HepG2 (cell line): Measurements from ENCODE around the gene TAF1B. TPM values are rescaled to one million over a fixed set of nuclear protein-coding genes. Genes with fewer than 3 reads are reported as not detected.

Experiments
- ATAC-seq: fragments of 200-7000 bp; cut with Tn5 transposase; 3 replicates; pipeline ENCODE4 v1.9.1; 2020; ENCODE audit warnings: mild to moderate bottlenecking, moderate library complexity
- BruUV-seq: library from RNA; stranded (reverse); fragments of 400-500 nt; replicated peaks from 2 replicates; lab custom pipeline; 2021; lab: Mats Ljungman, UMichigan
- CTCF ChIA-PET: fragments of 300-600 bp; formaldehyde crosslinking; extraction: SDS; loops from one replicate; lab custom pipeline; 2021; ENCODE audit warnings: low total read pairs, inconsistent platforms, low intra/inter-chr PET ratio; lab: Yijun Ruan, JAX
- POLR2A ChIA-PET: fragments of 350-600 bp; sonication (Branson Sonifier 250); formaldehyde crosslinking; loops from one replicate; lab custom pipeline; 2020; ENCODE audit warnings: antibody characterized with exemption, inconsistent platforms; lab: Yijun Ruan, JAX
- DNase-seq: peaks from one replicate; pipeline ENCODE4 v3.0.0-alpha.2; 2015; ENCODE audit warnings: low spot score
- FAIRE-seq: peaks from 3 replicates; lab custom pipeline; 2011; peaks lifted over from hg19 to GRCh38; lab: Jason Lieb, UNC
- H2AFZ ChIP-seq: one replicate; pipeline ENCODE4 v1.6.1; 2011; ENCODE audit warnings: low read length, inconsistent platforms
- H3K27ac ChIP-seq: fragments of 300-600 bp; 3 replicates; pipeline ENCODE4 v1.8.0; 2011; ENCODE audit warnings: mixed run types, mild to moderate bottlenecking, mixed read lengths, low read length, inconsistent platforms; ENCODE audit not compliant: insufficient read depth; ENCODE audit errors: extremely low read length
- H3K27me3 ChIP-seq, 2 experiments: fragments of 200-600 bp in 1 of 2; 2 replicates in 1 of 2; 3 replicates in 1 of 2; pipeline versions ENCODE4 v1.6.0 to v1.8.0; 2011; ENCODE audit warnings: low read length in 2 of 2, mild to moderate bottlenecking in 2 of 2, moderate library complexity in 2 of 2, inconsistent platforms in 1 of 2; ENCODE audit not compliant: insufficient read depth in 2 of 2, control insufficient read depth in 1 of 2
- H3K36me3 ChIP-seq, 2 experiments: fragments of 200-600 bp in 1 of 2; replicated peaks in 1 of 2; 2 replicates in 1 of 2; 3 replicates in 1 of 2; pipeline versions ENCODE4 v1.5.1 to v1.8.0; 2011; ENCODE audit warnings: low read length in 2 of 2, inconsistent platforms in 1 of 2; ENCODE audit not compliant: insufficient read depth in 2 of 2, control insufficient read depth in 1 of 2
- H3K4me1 ChIP-seq: 2 replicates; pipeline ENCODE4 v1.5.1; 2012; ENCODE audit warnings: low read length, inconsistent platforms; ENCODE audit not compliant: insufficient read depth
- H3K4me2 ChIP-seq: 2 replicates; pipeline ENCODE4 v1.6.0; 2011; ENCODE audit warnings: low read depth, low read length, inconsistent platforms
- H3K4me3 ChIP-seq, 3 experiments: fragments of 200-600 bp in 1 of 3; sonication (generic), shearing (Covaris generic) in 1 of 3; replicated peaks in 1 of 3; 2 replicates each; pipeline ENCODE4 v1.5.1; 2011 to 2016; ENCODE audit warnings: low read length in 3 of 3, inconsistent platforms in 2 of 3, low read depth in 2 of 3, mild to moderate bottlenecking in 2 of 3, control low read depth in 1 of 3, mixed read lengths in 1 of 3; ENCODE audit not compliant: insufficient read depth in 1 of 3
- H3K79me2 ChIP-seq: one replicate; pipeline ENCODE4 v1.6.1; 2011; ENCODE audit warnings: low read length, inconsistent platforms; ENCODE audit not compliant: insufficient read depth
- H3K9ac ChIP-seq: 2 replicates; pipeline ENCODE4 v1.6.0; 2011; ENCODE audit warnings: mild to moderate bottlenecking, low read depth, low read length, inconsistent platforms; ENCODE audit not compliant: insufficient read depth
- H3K9me3 ChIP-seq: 2 replicates; pipeline ENCODE4 v1.5.1; 2012; ENCODE audit warnings: mild to moderate bottlenecking, low read length
- H4K20me1 ChIP-seq: 2 replicates; pipeline ENCODE4 v1.6.0; 2011; ENCODE audit warnings: inconsistent platforms, mild to moderate bottlenecking, low read length, moderate library complexity; ENCODE audit not compliant: insufficient read depth
- ATF7-NPFF ChIP-seq: sonication (generic); formaldehyde crosslinking; IDR thresholded peaks from 2 replicates; pipeline ENCODE4 v1.8.1; 2023; ENCODE audit warnings: mild to moderate bottlenecking, low read depth, missing genetic modification reagents, moderate library complexity
- EED ChIP-seq: sonication (generic); formaldehyde crosslinking; IDR thresholded peaks from 2 replicates; pipeline ENCODE4 v1.5.0; 2020; ENCODE audit warnings: mild to moderate bottlenecking, missing genetic modification reagents
- GABPA ChIP-seq, 2 experiments: IDR thresholded peaks; 2 replicates each; pipeline ENCODE4 v1.6.1; 2011 to 2016; ENCODE audit warnings: low read depth in 2 of 2, low read length in 1 of 2, missing biosample characterization in 1 of 2, missing genetic modification characterization in 1 of 2
- GZF1 ChIP-seq: sonication (generic); formaldehyde crosslinking; IDR thresholded peaks from 2 replicates; pipeline ENCODE4 v1.5.1; 2020; ENCODE audit warnings: mild to moderate bottlenecking, missing genetic modification reagents
- MIER3 ChIP-seq: IDR thresholded peaks from 2 replicates; pipeline ENCODE4 v1.6.1; 2016; ENCODE audit warnings: missing compliant biosample characterization, borderline replicate concordance
- MXI1 ChIP-seq: IDR thresholded peaks from 3 replicates; pipeline ENCODE4 v1.6.1; 2012; ENCODE audit warnings: low read depth, low read length, inconsistent platforms, borderline replicate concordance
- ZNF12 ChIP-seq: sonication (generic); formaldehyde crosslinking; IDR thresholded peaks from 2 replicates; pipeline ENCODE4 v1.5.0; 2020; ENCODE audit warnings: missing genetic modification reagents
- ZNF33B ChIP-seq: sonication (generic); formaldehyde crosslinking; IDR thresholded peaks from 2 replicates; pipeline ENCODE4 v1.5.1; 2020; ENCODE audit warnings: mild to moderate bottlenecking, missing genetic modification reagents
- ZNF550 ChIP-seq: sonication (generic); formaldehyde crosslinking; IDR thresholded peaks from 2 replicates; pipeline ENCODE4 v1.4.0; 2020; ENCODE audit warnings: mild to moderate bottlenecking, missing genetic modification reagents, borderline replicate concordance
- ZNF7 ChIP-seq: IDR thresholded peaks from 2 replicates; pipeline ENCODE4 v1.6.1; 2016; ENCODE audit warnings: missing biosample characterization, missing genetic modification reagents
- WGBS: methylation state at CpG from one replicate; pipeline ENCODE4 v1.1.6; 2017; ENCODE audit warnings: low lambda C conversion rate; 5-methylcytosine and 5-hydroxymethylcytosine counted together
- in situ Hi-C: cut with HindIII; loops from 2 replicates; pipeline ENCODE4 v1.10.0; 2017; ENCODE audit warnings: low pct_unique_long_range_greater_than_20kb; ENCODE audit not compliant: extremely low pct_ligation_motif_present
- intact Hi-C: fragments of 100-400 bp; cut with micrococcal nuclease; formaldehyde crosslinking; loops from one replicate; pipeline ENCODE4 v1.10.0; 2022; ENCODE audit not compliant: unreplicated experiment
- polyA plus RNA-seq, 8 experiments: library from polyadenylated mRNA; depleted of rRNA in 3 of 8; stranded (reverse) in 7 of 8; unstranded in 1 of 8; fragments of >200 nt; fragmentation: Illumina TruSeq in 4 of 8; extraction: Trizol in 4 of 8; gene quantifications; 2 replicates each; pipeline versions ENCODE4 v1.2.1 to v1.2.3, GENCODE V29; 2011 to 2016; ENCODE audit warnings: low read depth in 4 of 8, missing spikeins in 1 of 8, mixed read lengths in 1 of 8; ENCODE audit not compliant: insufficient read depth in 1 of 8
- total RNA-seq, 5 experiments: library from RNA; depleted of rRNA; stranded (reverse); fragments of >200 nt; fragmentation: Illumina TruSeq; extraction: Trizol; gene quantifications; 2 replicates each; pipeline ENCODE4 v1.2.3, GENCODE V29; 2016; ENCODE audit warnings: low read depth in 1 of 5
- TF ChIP-seq, protein P1 (sequence below): sonication (generic); formaldehyde crosslinking; IDR thresholded peaks from 2 replicates; pipeline ENCODE4 v1.5.1; 2020; ENCODE audit warnings: mild to moderate bottlenecking, missing genetic modification reagents, moderate library complexity
- TF ChIP-seq, protein P2 (sequence below): IDR thresholded peaks from 2 replicates; pipeline ENCODE4 v1.6.1; 2018; ENCODE audit warnings: missing genetic modification reagents
- TF ChIP-seq, protein P3 (sequence below): sonication (generic); formaldehyde crosslinking; IDR thresholded peaks from 2 replicates; pipeline ENCODE4 v1.4.0; 2020; ENCODE audit warnings: missing genetic modification reagents, borderline replicate concordance

The TAF1B gene
- total and polyA plus RNA-seq, 2 of the 13 experiments (the other 11 are each of a cell fraction or from before 2014, with no cell fraction given): 13.3 to 27.7 TPM

DNA sequence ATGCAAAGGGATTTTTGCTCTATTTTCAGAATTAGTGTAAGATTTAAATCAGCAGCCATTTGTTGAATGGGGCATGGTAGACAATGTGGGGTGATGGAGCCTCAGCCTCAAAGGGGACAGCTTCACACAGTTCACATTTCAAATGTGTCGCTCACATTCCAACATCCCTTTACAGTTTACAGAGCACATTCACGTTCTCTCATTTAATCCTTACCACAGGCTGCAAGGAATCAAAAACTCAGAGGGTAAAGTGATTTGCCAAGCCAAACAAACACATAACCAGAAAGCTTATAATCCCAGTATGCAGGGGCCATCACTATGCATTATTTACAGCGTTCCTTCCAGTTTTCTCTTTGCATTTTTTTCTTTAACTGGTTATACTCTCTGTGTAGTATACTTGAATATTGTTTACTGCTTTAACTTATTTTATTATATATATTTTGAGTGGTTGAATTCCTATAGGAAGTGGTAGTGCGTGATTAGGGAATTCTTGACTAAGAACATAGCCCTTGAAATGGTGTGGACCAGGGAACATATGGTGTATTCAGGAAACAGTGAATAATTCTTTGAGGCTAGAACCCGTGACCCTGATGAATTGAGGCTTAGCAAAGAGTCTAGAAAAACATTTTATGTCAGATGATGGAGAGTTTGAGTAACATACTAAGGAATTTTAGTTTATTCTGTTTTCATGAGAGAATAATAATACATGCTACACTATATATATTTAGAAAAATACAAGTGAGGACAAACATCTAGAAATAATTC is 18.1 kb upstream of the TAF1B start:
- DNase-seq: no peak
- H3K9me3 ChIP-seq: no peaks in the 10 kb centered on the region
- H3K79me2 ChIP-seq: no peaks in the 10 kb centered on the region
- no peak for FAIRE-seq
- peaks cover 2 to 22% of the 10 kb centered on the region in 2 experiments; a peak in 3 of 5 replicates for H3K27me3 ChIP-seq
- no peak overlapping the region for H3K9ac ChIP-seq
- H3K27ac ChIP-seq: no peak overlapping the region
- H4K20me1 ChIP-seq: no peaks in the 10 kb centered on the region
- no TSS peak for BruUV-seq
- intact Hi-C loops: no loop called here
- CTCF ChIA-PET: no interaction called here
- 34% methylated on average over 5 of the region's 5 CpGs for WGBS
- H2AFZ ChIP-seq: no peak overlapping the region
- POLR2A ChIA-PET: no interaction called here
- no peak overlapping the region for H3K4me3 ChIP-seq
- TF ChIP-seq EED (CRISPR knock-in tag): no peak
- TF ChIP-seq, protein P1, sequence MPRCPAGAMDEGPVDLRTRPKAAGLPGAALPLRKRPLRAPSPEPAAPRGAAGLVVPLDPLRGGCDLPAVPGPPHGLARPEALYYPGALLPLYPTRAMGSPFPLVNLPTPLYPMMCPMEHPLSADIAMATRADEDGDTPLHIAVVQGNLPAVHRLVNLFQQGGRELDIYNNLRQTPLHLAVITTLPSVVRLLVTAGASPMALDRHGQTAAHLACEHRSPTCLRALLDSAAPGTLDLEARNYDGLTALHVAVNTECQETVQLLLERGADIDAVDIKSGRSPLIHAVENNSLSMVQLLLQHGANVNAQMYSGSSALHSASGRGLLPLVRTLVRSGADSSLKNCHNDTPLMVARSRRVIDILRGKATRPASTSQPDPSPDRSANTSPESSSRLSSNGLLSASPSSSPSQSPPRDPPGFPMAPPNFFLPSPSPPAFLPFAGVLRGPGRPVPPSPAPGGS (CRISPR knock-in tag): no peak
- TF ChIP-seq ATF7-NPFF (CRISPR knock-in tag): no peak
- no peak for TF ChIP-seq GABPA (IDR thresholded peaks at IDR 0.05; ENCODE audit: low read depth, low read length)
- TF ChIP-seq GABPA (CRISPR knock-in tag; IDR thresholded peaks at IDR 0.05; ENCODE audit: low read depth): no peak
- no peak for TF ChIP-seq MIER3 (CRISPR knock-in tag)
- TF ChIP-seq ZNF7: no peak
- no peak for TF ChIP-seq MXI1
- TF ChIP-seq, protein P2, sequence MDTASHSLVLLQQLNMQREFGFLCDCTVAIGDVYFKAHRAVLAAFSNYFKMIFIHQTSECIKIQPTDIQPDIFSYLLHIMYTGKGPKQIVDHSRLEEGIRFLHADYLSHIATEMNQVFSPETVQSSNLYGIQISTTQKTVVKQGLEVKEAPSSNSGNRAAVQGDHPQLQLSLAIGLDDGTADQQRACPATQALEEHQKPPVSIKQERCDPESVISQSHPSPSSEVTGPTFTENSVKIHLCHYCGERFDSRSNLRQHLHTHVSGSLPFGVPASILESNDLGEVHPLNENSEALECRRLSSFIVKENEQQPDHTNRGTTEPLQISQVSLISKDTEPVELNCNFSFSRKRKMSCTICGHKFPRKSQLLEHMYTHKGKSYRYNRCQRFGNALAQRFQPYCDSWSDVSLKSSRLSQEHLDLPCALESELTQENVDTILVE (CRISPR knock-in tag): no peak
- no peak for TF ChIP-seq ZNF550
- TF ChIP-seq GZF1 (CRISPR knock-in tag): no peak
- no peak for TF ChIP-seq ZNF12 (CRISPR knock-in tag)
- TF ChIP-seq ZNF33B (CRISPR knock-in tag): no peak
- TF ChIP-seq, protein P3, sequence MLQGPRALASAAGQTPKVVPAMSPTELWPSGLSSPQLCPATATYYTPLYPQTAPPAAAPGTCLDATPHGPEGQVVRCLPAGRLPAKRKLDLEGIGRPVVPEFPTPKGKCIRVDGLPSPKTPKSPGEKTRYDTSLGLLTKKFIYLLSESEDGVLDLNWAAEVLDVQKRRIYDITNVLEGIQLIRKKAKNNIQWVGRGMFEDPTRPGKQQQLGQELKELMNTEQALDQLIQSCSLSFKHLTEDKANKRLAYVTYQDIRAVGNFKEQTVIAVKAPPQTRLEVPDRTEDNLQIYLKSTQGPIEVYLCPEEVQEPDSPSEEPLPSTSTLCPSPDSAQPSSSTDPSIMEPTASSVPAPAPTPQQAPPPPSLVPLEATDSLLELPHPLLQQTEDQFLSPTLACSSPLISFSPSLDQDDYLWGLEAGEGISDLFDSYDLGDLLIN (CRISPR knock-in tag): no peak
- peaks cover 4% of the 10 kb centered on the region; the same call in 1 of the 2 replicates for H3K4me1 ChIP-seq
- no peaks in the 10 kb centered on the region for H3K36me3 ChIP-seq
- H3K4me2 ChIP-seq: no peak overlapping the region
- no peak for ATAC-seq
- in situ Hi-C loops: loop anchor here (25.0 kb wide), 1 partner anchor 612 kb away; the partner anchor contains the start of gene ODC1
